ENCODE data around the gene ZFPL1.
A peak's percentile ranks its signal among the peaks of the same experiment; 100 is the strongest.
"Not testable (repeated sequence)": the region's sequence is repeated elsewhere in the genome, so short reads cannot be mapped to it uniquely, and the experiment has no call there.

ZFPL1 gene

GRCh38 chr11:65115361-65116082 is 31.5 kb downstream of the ZFPL1 start:
- DNase-seq: no peak

- no peak for DNase-seq
These were observed 32.6 kb downstream of the ZFPL1 start for GRCh38 chr11:65116370-65117205.

- DNase-seq: peak; percentile 87 to 96
These were observed 33.4 kb downstream of the ZFPL1 start, which contains the start of gene ZNHIT2 for GRCh38 chr11:65117206-65118096. Gene ZNHIT2 (minus strand): TSS chr11:65117701. CDS start chr11:65117653, 48 bp downstream.

GRCh38 chr11:65118097-65118837 is 34.2 kb downstream of the ZFPL1 start:
- no peak for DNase-seq

GRCh38 chr11:65118891-65119669 is 35.1 kb downstream of the ZFPL1 start:
- not testable (repeated sequence) for DNase-seq

- no peak for DNase-seq
These were observed 35.6 kb downstream of the ZFPL1 start for GRCh38 chr11:65119670-65119995.

- no peak for DNase-seq
These were observed 36.8 kb downstream of the ZFPL1 start for GRCh38 chr11:65120831-65121230.

- no peak for DNase-seq
These were observed 37.4 kb downstream of the ZFPL1 start for GRCh38 chr11:65121447-65121864.

GRCh38 chr11:65121865-65122696 is 38.1 kb downstream of the ZFPL1 start, which contains the start of the genes FAU and MRPL49:
Gene FAU (minus strand): TSS chr11:65122134. CDS start chr11:65121813, 321 bp downstream.
Gene MRPL49 (plus strand): TSS chr11:65122321. CDS start chr11:65122347, 26 bp downstream.
- peak; percentile 84 to 94 for DNase-seq

- no peak for DNase-seq
These were observed 40.6 kb downstream of the ZFPL1 start for GRCh38 chr11:65124480-65125196.

- DNase-seq: no peak
These were observed 41.4 kb downstream of the ZFPL1 start for GRCh38 chr11:65125197-65126056.

GRCh38 chr11:65126624-65127274 is 42.7 kb downstream of the ZFPL1 start:
- DNase-seq: no peak

- no peak for DNase-seq
These were observed 43.6 kb downstream of the ZFPL1 start for GRCh38 chr11:65127473-65128181.

GRCh38 chr11:65128182-65129145 is 44.4 kb downstream of the ZFPL1 start:
- DNase-seq: no peak

GRCh38 chr11:65129649-65130441 is 45.8 kb downstream of the ZFPL1 start:
- DNase-seq: no peak

All from cerebellar nuclear complex (tissue), 1 donor.